Raji (cell line): ENCODE data around the gene CASP10.

ENCODE experiments used
- POLR2A ChIP-seq: IDR thresholded peaks from 2 replicates; pipeline ENCODE4 v1.6.1; 2011; ENCODE audit warnings: low read depth, low read length, control low read depth; ENCODE audit not compliant: insufficient read depth

Gene CASP10

DNA sequence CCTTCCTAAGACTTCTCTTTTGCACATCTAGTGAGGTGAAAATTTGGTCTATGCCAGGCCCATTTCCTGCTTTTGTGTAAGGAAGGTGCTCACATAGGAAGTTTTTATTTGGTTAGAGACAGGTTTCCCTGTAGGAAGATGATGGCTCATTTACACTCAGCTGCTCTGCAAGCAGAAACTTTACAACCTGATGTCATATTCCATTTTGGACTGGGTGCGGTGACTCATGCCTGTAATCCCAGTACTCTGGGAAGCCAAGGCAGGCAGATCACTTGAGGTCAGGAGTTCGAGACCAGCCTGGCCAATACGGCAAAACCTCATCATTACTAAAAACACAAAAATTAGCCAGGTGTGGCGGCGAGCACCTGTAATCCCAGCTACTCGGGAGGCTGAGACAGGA, 35.8 kb downstream of the CASP10 start:
- no peak for TF ChIP-seq POLR2A

DNA sequence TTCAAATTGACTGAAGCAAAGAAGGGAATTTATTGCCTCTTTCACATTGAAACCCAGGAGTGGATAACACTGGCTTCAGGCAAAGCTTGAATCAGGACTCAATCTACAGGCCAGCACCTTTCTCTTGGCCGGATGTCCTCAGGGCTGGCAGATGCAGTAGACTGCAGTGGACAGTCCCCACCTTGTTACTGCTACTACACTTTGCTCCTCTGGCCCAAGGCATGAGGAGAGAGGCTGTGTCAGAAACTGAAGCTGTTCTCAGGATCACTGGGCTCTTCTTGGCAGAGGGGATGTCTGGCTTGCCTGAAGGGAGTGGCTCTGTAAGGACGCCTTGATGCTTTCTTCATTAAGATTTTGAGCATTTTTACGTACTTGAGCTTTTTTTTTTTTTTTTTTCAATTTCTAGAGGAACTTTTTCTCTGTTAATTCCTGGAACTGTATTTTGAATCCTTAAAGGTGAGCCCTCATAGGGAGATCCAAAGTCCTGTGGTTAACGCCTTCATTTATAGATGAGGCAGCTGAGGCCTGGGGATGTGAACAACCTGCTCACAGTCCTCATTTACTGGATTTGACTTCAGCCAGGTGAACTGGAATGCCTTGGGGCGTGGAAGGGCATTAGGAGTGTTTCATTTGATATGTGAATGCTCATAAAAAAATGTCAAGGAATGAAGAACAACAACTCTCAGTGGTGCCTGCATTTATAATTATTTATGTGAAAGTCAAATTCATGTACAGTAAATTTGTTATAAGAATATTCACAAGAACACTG, 36.6 kb downstream of the CASP10 start:
- TF ChIP-seq POLR2A: no peak

DNA sequence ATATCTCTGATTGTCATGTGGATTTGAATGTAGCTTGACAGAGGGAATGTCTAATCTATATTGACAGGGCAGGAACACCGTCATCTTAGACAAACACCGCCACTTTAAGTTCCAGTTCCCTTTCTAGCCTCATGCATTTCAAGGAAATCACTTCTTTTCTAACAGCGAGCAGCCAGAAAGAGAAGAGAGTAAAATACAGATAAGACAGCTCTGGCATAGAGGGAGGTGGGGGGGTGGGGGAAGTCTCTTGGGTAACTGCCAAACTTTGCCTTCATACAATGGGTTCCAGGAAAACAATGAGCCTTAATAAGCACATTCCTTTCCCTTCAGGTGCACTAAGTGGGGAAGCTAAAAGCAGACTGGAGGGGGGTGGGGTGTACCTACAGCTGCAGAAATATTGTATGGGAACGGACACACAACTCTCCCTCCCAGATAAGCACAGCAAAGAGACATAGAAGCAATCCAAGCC, 37.2 kb downstream of the CASP10 start:
- no peak for TF ChIP-seq POLR2A

DNA sequence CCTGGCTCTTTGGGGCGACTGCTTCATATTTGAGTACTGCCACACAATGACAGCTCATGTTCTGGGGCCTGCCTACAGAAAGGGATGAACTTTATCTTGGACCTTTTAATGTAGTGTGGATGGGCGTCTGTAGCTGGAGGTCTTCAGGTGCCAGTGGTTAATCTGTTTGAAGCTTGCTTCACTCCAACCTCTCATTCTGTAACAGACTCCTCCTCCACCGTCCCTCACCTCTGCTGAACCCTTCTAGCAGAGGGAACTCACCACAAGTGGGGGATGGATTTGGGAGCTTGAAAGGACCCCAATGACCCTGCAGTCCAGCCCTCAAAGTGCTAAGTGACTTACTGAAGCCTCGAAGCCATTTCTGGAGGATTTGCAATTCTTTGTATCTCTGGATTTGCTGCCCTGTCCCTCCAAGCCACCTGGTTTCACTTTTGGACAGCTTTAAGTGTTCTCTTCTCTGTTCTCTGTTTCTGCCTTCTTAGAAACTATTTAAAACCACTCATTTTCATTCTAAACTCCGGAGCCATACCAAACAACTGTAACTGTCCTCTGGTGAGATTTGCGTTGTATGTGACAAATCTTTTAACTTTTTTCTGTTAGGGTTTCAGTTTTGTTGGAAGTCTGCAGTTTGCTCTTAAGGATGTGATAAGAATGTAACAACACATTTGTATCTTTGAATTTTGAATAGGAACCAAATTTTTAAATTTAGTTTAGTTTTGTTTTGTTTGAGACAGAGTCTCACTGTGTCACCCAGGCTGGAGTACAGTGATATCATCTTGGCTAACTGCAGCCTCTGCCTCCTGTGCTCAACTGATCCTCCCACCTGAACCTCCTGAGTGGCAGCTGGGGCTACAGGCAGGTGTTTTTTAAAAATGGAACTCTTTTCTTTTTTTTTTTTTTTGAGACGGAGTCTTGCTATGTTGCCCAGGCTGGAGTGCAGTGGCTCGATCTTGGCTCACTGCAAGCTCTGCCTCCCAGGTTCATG, 40.4 kb downstream of the CASP10 start:
- TF ChIP-seq POLR2A: no peak

DNA sequence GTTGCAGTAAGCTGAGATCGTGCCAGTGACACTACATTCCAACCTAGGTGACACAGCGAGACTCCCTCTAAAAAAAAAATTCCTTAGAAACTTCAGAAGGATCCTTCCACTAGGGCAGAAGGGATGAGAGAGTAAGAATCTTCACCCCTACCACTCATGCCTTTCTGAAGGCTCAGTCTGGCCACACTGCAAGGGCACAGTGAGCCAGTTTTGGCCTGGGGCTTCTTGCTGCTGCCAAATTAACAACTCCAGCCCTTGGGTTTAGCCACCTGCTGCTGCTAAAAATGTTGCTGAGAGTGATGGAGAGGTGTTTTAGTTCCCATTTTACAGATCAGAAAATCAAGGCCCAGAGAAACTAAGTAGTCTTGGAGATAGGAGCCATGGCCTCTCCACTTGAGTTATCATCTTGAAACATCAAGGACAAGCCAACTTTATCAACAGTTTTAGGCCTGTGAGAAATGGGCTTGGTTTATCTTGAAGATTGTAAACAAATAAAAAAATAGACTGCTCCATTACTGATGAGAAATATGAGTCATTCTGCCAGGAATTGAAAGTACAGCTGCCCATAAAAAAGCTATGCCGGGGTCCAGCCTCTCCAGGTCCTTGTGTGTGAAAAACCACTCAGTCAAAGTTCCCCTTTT, 45.5 kb downstream of the CASP10 start:
- no peak for TF ChIP-seq POLR2A

DNA sequence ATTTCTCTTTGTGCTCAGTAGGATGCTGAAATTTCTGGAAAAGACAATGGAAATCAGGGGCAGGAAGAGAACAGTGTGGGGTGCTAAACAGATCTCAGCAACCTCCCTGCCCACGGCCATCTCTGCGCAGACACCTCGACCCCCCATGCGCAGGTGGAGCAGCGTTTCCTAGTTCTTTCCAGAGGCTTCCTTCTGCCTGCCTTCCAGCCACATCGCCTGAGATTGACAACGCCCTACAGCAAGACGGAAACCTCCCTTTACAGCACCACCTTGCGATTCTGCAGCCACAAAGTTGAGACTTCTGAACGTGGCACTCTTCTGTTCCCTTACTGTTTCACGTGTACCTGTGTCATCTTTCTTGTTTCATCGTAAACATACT, 46.0 kb downstream of the CASP10 start:
- no peak for TF ChIP-seq POLR2A

DNA sequence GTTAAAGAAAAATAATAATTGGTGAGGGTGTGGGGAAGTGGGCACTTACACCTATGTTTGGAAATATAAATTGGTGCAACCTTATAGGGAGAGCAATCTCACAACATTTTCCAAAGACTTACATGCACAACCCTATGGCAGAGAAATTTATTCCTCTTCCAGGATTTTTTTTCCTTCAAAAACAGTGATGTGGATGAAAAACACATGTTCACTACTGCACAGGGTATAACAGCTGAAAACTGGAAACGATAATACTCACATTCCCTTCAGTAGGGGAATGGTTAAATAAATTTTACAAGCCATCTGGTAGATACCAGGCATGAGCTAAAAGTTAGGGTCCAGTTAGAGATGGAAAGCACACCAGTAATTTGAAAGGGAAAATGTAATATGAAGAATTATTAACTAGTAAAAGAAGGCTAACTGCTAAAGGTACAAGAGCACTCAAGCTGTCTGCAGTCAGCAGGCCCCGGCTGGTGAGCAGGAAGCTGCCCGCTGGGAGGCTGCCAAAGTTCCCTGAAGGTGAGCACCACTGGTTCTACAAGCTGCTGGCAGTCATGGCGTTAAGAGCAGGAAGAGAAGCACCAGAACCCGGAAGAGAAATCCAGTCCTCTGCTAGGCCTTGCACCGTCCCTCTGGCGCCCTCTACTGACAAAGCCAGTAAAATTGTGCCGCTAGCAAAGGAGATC, 49.0 kb downstream of the CASP10 start:
- peak; percentile 62 for TF ChIP-seq POLR2A

DNA sequence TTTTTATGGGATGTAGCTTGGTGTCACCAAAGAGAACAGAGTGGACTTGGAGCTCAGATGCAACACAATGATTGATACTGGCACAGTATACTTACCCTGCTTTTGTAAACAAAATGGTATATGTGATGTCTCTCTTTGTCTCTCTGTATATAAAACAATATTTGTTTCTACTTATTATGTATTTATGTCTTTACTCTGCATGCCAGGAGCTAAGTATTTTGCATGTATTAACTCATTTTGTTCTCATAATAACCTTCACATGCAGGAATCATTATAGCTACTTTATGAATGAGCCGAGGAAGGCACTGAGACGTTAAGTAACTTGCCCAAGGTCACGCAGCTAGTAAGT, 49.5 kb downstream of the CASP10 start:
- TF ChIP-seq POLR2A: no peak

DNA sequence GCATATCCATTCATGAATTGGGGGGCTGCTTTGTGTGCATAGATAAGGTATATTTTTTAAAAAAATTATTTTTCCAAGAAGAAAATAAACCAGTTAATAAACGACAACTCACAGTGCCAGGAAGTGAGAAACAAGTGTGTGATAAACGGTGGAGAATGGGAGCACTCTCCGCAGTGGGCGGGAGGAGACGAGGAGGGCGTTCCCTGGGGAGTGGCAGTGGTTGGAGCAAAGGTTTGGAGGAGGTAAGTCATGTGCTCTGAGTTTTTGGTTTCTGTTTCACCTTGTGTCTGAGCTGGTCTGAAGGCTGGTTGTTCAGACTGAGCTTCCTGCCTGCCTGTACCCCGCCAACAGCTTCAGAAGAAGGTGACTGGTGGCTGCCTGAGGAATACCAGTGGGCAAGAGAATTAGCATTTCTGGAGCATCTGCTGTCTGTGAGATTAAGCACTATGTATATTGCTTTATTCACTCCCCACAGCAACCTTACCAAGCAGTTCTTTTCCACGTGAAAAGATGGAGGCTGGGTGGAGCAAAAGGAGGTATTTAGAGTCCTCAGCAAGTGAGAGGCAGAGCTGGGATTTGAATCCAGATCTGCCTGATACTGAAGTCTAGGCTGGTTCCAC, 50.4 kb downstream of the CASP10 start:
- peak; percentile 84 for TF ChIP-seq POLR2A

DNA sequence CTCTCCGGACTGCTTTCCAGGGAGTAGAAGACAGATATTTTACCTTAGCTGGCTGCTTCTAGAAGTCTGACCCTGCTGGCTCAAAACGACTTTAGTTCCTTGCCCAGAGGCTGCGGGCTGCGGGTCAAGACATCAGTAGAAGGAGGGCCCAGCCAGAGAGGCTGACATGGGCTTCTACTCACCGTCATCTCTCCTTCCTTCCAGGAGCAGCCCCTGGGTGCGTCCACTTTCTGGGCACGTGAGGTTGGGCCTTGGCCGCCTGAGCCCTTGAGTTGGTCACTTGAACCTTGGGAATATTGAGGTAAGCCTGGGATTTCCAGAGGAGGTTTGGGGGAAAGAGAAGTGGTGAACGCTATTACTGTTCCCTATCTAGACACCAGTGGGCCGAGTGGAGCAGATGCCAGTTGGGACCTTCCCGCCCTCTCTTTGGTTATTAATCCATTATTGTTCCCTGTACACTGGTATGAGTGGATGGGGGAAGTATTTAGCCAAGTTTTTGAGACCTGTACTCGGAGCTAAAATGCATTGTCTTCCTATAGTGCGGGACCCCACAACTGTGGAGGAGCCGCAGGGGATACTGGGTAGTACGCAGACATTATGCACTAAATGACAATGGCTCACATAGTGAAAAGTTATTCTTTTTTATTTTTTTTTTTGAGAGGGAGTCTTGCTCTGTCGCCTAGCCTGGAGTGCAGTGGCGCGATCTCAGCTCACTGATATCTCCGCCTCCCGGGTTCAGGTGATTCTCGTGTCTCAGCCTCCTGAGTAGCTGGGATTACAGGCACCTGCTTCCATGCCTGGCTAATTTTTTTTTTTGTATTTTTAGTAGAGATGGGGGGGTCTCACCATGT, 51.1 kb downstream of the CASP10 start:
- TF ChIP-seq POLR2A: no peak

DNA sequence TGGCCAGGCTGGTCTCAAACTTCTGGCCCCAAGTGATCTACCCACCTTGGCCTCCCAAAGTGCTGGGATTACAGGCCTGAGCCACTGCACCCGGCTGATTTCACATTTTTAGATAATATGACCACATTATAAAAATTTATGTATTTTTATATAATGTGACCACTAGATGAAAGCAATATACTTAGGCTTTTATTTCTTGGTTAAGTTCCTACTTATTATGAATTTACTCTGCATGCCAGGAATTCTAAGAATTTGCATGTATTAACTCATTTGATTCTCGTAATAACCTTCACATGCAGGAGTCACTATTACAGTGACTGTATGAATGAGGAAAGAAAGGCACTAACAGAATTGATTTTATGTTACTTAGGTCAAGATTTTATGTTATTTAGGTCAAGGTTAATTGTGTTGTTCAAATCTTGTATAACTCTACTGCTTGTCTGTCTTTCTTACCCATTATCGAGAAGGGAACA, 51.8 kb downstream of the CASP10 start:
- TF ChIP-seq POLR2A: no peak

DNA sequence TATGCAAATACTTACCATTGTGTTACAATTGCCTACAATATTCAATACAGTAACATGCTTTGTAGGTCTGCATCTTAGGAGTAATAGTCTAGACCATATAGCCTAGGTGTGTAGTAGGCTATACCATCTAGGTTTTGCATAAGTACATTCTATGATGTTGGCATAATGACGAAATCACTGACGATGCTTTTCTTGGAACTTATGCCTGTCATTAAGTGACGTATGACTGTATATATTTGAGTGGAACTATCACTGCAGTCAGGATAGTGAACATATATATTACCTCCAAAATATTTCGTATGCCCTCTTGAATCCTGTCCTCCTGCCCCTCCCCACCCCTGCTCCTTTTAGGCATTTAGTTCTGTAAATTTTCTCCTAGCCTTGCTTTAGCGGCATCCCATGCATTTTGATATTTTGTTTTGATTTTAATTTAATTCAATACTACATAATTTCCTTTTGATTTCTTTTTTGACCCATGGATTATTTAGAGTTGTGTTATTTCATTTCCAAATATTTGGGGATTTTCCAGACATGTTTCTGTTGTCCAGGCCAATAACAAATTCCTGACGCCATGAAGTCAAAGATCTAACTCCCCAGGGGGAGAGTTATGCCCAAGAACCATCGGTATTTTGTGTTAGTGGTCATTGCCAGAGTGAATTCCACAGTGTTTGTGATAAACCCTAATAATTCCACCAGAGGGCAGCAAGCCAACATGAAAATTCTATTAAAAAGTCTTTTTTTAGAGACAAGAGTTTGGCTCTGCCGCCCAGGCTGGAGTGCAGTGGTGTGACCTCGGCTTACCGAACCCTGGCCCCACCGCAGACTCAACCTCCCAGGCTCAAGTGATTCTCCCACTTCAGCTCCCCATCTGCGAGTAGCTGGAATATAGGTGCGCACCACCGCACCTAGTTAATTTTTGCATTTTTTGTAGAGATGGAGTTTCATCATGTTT, 53.2 kb downstream of the CASP10 start:
- TF ChIP-seq POLR2A: no peak
